Measurements from ENCODE around the gene E4F1.
A peak's percentile ranks its signal among the peaks of the same experiment; 100 is the strongest.
"Not testable (repeated sequence)": the region's sequence is repeated elsewhere in the genome, so short reads cannot be mapped to it uniquely, and the experiment has no call there.

E4F1 gene

DNA sequence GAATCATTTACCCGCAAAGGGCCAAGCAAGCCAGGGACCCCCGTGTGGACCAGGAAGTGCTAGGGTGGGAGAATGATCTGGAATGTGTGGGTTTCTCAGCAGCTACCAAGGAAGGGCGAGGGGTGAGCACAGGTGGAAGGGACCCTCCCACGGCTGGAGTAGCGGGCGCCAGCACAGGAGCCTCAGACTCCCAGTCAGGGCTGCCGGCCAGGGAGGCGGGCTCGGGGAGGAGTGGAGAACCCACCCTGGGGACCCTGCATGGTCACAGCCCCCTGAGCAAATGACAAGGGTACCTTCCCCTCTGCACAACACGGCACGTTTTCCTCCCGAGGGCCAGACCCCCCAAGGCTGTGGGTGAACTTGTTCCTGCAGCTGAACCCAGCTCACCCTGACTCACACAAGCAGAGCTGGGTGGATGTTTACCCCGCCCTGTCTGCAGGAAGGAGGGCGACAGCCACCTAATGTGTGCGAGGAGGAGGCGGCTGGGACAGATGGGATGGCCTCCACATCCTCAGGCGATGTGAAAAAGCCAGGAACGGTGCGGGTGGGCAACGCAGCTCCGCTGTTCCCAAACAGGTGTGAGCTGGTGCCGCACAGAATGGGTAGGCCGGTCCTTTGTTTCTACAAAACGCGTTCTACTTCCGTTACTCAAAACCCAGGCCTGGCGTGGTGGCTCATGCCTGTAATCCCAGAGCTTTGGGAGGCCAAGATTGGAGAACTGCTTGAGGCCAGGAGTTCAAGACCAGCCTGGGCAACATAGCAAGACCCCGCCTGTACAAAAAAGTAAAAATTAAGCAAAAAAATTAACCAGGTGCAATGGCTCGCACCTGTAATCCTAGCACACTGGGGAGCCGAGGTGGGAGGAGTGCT, 21.8 kb downstream of the E4F1 start:
- no peak for DNase-seq (ENCODE audit: low spot score)

DNA sequence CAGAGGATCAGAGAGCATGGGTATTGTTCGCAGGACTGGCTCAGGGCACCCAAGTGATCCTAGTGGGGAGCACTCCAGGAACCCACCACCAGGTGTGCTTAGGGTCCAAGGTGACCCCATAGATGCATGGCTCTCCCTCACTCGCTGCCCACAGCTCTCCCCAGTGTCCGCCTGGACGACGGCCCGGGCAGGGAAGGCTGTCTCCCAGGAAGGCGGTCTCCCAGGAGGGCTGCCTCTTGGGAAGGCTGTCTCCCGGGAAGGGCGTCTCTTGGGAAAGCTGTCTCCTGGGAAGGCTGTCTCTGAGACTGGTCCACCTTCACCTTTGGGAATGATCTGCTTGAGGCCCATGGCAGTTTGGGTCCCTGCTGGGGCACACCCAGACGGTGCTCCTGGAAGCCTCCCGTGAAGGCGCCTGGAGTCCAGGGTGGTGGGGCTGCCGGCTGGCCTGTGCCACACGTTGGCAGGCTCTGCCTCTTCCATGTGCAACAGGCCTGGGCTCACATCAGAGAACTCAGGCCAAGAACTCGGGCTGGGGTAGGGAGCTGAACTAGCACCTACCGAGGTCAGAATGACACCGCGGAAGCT, 23.0 kb downstream of the E4F1 start:
- no peak for DNase-seq (ENCODE audit: low spot score)

DNA sequence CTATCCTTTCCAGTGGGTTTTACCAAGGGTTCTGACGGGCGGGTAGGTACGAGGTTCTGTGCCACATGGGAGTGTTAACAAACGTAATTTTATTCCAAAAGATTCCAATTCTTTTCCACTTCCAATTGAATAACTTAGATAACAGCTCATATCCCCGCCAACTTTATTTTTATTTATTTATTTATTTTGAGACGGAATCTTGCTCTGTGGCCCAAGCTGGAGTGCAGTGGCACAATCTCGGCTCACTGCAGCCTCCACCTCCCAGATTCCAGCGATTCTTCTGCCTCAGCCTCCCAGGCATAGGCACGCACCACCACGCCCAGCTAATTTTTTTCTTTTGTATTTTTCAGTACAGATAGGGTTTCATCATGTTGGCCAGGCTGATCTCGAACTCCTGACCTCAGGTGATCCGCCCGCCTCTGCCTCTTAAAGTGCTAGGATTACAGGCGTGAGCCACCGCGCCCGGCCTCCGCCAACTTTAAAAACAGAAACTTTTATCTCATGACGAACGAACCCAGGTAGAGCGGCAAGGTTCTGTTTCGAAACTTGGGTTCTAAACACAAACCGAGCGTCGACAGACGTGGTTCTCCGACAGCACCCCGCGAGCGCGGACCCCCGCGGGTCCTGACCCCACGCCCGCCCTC, 27.4 kb downstream of the E4F1 start:
- no peak for DNase-seq (ENCODE audit: low spot score)

DNA sequence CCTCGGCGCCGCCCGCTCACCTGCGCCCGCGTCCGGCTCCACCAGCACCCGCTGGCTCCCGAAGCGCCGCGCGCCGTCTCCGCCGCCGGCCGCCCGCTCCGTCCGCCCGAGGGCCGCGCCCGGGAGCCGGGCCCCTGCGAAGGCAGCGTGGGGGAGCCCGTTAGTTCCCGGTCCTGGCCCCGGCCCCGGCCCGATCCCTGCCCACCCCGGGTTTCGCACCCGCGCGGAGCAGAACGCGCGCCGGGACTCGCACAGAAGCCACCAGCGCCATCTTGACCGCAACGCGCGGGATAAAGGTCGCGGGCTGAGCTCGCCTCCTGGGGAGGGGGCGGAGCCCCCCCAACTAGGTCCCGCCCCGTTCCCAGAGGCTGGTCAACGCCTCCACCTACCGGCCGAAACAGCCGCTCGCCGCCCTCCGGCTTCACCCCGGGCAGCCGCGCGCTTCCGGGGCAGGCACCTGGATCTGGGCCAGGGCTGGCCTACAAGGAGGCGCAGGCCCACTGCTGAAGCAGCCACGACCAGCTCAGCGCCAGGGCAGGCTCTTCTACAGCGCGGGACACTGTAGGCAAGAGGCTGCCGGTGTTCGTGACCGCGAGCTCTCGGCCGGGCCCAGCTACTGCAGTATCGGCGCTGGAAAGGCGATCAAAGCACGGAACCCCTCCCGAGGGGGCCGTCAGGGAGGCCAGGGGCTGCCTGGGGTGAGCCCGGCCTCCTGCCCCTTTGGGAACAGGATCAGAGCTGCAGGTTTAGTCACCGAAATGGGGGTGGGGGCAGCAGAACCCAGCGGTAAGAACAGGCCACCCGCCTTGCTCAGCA, 28.1 kb downstream of the E4F1 start, which contains the start of gene ECI1:
Gene ECI1 (minus strand): TSS at position 292 of the 816 bp plus-strand sequence. CDS start 21 bp downstream, at position 271.
- peak; percentile 99 for DNase-seq (ENCODE audit: low spot score)

DNA sequence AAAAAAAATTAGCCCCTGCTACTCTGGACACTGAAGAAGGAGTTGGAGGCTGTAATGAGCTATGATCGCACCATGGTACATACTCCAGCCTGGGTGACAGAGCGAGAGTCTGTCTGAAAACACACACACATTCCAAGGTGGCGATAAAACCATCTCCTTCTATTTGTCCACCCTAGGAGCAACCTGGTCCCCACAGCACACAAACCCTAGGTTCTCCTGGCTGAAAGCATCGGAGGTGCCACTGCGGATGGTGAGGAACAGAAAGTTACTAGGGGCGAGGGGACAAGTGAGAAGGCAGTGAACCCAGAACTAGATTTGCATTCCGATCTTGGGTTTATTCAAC, 29.4 kb downstream of the E4F1 start:
- DNase-seq (ENCODE audit: low spot score) = no peak

DNA sequence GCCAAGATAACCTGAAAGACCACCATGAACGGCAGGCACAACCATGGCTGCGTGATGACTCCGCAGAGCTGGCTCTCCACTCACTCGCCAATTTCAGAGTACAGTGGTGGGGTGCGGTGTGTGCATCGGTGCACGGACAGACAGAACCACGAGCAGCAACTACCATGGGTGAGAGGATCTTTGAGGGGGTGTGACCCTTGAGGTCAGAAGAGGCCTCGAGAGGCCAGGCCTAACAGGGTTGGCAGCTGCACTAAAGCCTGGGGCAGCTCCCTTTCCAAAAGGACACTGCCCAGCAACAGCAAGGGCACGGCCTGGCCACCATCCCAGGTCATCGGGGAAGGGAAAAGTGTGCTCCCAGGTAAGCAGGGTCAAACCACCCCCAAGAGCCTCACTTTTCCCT, 29.9 kb downstream of the E4F1 start:
- DNase-seq (ENCODE audit: low spot score) = no peak

DNA sequence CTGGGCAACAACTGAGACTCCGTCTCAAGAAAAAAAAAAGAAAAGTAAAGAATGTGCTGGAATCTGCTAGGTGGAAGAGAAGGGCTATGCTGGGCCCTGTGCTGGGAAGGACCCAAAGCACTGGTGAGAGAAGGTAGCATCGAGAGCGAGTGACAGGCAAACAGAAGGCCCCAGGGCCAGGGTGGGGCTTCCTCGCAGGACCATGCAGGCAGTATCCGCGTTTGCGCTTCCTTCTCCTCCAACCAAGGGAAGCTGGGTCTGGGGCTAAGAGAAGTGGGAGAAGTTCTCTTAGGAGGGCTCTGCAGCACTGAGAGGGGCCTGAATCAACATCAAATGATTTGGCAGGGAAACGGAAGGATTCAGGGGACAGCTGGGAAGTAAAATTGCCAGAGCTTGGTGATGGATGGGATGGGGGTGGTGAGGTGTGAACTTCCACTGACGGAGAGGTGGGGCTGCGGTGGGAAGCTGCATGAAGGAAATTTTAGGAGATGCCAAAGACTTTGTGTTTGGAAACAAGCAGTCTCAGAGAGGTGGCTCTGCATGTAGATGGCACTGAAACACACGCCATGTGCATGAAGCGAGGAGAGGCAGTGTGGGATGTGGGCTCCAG, 33.2 kb downstream of the E4F1 start:
- no peak for DNase-seq (ENCODE audit: low spot score)

DNA sequence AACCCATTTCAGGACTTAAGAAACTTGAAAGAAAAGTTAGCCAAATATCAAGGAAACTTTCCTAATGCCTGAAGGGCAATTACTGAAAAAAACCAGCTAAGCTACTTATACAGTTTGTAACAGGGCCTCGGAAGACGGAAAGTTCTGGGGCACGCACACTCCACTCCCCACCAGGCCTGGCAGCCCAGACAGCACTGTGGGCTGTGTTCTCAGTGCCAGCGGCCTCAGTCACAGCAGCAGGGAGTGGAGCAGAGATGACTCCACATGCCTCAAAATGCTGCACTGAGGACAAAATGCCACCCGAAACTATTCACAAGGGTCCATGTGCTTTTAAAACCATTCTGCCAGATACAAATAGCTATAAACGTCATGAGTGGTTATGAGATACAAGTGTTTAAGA, 34.3 kb downstream of the E4F1 start:
- DNase-seq (ENCODE audit: low spot score) = no peak

DNA sequence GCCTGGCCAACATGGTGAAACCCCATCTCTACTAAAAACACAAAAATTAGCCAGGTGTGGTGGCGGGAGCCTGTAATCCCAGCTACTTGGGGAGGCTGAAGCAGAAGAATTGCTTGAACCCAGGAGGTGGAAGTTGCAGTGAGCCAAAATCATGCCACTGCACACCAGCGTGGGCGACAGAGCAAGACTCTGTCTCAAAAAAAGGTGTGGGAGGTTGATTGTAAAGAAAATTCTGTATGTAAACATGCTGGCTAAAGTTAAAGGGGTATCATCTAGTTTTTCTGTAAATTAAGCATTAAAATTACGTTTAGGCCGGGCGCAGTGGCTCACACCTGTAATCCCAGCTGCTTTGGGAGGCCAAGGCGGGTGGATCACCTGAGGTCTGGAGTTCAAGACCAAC, 35.1 kb downstream of the E4F1 start:
- DNase-seq (ENCODE audit: low spot score) = not testable (repeated sequence)

DNA sequence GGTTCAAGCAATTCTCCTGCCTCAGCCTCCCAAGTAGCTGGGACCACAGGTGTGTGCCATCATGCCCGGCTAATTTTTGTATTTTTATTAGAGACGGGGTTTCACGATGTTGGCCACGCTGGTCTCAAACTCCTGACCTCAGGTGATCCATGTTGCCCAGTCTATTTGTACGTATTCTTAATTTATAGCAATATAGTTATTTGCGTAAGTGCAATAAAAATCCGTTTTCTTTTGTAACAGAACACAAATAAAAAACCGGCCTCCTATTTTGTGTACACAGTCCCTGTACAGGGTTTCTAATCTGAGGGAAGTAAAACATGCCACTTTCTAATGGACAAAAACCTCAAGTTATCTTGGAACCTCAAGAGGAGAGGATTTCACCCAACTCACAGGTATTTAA, 36.9 kb downstream of the E4F1 start:
- no peak for DNase-seq (ENCODE audit: low spot score)

DNA sequence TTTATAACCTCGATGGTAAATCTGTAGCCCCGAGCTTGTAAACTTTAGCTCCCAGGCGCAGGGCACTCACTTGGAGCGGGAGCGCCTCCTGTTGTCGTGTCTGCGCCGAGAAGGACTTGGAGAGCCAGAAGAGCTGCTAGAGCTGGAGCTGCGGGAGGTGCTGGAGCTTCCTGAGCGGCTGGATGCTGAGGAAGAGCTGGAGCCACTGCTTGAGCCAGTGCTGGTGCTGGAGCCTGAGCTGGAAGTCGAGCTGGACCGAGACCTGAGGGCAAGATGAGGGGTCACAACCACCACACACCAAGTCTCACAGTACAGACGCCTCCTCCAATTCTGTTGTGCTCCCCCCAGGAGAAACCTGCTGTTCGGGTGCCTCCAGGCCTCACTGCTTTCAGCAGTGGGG, 39.6 kb downstream of the E4F1 start:
- not testable (repeated sequence) for DNase-seq (ENCODE audit: low spot score)

DNA sequence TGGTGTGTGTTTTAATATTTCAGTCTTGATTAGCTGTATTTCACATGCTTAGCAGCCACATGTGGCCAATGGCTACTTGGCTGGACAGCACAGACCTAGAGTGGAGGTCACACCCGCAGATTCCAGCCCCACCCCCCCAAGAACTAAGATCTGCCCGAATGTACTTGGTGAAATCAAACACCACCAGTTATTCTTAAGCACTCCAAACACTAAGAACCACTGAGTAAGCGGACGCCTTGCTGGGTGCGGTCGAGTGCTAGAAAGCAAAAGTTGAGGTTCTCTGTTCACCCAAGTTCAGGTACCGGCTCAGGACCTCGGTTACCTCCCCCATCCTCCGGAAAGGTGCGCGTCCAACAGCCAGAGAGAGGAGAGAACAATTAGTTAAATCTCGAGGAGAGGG, 43.5 kb downstream of the E4F1 start:
- DNase-seq (ENCODE audit: low spot score) = peak; percentile 30

DNA sequence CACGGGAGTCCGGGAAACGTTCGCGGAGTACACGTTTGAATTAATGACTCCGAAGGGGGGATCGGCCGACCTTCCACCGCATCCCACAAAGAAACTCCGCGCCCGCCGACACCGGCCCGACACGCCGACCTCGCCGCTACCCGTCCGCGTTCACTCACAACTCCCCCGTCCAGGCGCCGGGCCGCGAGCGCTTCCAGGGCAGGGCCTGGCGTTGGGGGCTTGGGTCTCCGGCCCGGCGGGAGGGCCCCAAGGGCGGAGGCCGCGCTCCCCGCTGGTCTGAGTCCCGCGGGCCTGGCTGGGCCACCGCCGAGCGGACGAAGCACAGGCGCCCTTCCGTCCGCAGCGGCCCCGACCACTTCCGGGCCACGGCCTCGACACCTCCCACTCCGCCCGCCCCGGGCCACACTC, 44.1 kb downstream of the E4F1 start:
- not testable (repeated sequence) for DNase-seq (ENCODE audit: low spot score)

DNA sequence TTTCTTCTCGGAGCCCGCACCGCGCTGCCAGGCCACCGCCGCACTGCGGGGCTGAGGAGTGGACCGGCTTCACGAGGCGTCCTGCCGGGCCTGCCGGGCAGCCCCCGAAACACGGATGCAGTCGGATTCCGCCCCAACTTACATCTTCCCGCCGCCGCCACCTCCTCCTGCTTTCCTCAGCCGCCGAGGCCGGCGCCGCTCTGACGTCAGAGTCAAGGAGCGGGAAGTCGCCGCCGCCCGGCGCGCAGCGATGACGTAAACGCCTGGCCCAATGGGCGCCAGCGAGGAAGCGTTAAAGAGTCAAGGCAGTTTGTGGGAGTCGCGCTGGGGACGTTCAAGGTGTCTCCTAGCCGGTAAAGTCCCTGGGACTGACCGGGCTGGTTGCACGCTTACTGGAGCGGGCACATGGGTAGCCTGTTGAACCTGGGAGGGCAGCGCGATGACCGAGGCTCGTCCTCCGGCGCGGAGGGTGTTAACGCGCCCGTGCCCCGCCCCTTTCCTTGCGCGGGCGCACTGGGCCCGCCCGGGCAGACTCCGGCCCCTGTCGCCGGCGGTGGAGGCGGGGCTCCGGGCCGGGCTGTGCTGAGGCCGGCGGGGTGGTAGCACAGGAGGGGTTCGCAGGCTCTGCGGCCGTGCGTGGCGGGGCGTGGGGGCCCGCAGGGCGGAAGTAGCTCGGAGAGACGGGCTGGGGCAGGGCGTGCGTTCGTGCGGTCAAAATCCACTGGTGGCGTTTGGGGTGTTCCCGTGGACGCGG, 44.7 kb downstream of the E4F1 start, which contains the start of gene RNPS1:
Gene RNPS1 (minus strand): TSS at position 214 of the 754 bp plus-strand sequence. CDS start 3,483 bp downstream, outside the sequence.
- DNase-seq (ENCODE audit: low spot score) = peak; percentile 95

DNA sequence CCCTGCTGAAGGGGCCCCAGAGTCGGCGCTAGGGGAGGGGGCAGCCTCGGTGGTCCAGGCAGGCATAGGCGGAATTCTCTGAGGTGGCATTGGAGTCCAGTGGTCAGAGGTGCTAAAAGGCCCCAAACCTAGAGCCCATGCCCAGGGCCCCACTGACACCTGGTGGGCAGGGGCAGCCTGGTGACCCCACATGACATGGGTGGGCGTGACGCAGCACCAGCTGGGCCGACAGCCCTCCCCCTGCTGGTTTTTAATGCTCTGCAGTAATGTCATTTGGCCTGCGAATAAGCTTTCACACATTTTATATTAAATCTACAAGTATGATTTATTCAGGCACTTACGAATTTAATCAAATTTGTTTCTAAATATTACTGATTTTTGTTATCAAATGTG, 46.7 kb downstream of the E4F1 start:
- no peak for DNase-seq (ENCODE audit: low spot score)

DNA sequence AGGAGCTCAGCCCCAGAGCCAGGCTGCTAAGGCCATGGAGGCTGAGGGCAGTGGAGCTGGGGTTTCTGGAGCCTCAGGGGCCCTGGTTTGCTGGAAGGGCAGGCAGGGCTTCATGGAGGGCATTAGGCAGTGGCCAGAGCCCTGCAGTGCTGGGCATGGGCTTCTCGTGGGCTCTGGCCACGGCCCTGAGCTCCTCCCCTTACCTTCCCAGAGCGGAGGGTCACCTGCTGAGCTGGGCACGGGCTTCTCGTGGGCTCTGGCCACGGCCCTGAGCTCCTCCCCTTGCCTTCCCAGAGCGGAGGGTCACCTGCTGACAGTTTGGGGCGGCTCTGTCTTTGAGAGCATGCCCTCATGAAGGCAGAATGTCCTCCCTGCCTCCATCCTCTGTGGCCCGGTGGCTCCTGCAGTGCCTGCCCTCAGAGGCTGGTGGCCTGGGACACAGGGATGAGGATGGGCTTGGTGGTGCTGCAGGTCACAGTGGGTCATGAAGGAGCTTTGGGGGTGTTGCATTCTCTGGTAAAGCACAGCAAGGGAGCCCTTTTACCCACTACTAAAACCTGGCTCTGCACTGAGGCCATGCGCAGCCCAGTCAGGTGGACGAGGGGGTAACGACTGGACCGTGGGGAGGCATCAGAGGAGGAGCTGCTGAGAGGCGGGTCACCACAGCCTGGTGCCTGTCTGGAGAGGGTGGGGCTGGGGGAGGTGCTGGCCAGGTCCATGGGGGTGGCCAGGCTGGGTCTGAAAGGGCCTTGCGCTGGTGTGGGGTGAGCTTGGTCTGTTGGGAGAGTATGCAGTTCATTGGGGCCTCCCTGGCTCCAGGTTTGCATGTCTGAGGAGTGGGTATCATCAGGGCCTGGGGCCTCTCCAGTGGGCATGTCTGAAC, 47.4 kb downstream of the E4F1 start:
- no peak for DNase-seq (ENCODE audit: low spot score)

DNA sequence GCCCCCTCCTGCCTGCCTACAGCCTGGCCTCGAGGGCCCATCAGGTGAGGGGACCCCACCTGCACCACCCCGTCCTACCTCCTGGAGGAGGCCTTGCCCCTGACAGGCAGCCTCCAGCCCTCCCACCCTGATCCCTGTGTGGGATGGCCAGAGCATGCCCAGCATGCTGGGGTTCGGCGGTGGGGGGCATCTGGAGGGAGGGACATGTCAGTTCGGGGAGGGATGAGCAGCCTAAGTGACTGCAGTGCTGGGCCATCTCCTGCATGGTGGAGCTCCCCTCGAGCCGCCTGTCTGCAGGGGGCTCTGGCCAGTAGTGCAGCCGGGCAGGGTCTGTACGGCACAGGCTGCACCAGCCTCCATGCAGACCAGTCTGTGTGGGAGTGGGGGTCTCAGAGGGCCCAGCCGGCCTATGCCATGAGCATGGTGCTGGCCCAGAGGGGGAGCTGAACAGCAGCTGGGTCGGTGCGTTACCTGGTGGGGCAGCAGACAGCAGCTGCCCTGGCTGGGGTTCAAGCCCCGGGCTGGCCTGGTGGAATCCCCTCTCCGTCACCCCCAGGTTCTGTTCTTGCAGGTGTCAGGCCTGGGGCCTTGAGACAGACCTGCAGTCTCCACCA, 48.6 kb downstream of the E4F1 start:
- DNase-seq (ENCODE audit: low spot score) = no peak

DNA sequence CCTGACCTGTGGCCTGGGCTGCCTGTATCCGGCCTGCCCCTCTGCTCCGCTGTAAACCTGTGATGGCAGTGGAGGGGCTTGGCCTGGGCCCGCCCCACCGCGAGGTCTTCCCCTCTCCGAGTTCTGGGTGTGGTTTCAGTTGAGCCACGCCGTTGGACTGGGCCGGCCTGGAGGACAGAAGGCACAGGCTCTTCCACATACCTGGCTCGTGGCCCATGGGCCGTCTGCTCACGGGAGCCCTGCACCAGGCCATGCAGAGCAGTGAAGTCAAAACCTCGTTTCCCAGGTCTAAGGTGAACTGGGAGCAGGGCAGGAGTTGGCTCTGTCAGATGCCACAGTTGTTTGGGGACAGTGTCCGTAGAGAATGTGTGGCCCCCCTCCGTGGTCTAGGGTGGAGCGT, 50.1 kb downstream of the E4F1 start:
- no peak for DNase-seq (ENCODE audit: low spot score)

DNA sequence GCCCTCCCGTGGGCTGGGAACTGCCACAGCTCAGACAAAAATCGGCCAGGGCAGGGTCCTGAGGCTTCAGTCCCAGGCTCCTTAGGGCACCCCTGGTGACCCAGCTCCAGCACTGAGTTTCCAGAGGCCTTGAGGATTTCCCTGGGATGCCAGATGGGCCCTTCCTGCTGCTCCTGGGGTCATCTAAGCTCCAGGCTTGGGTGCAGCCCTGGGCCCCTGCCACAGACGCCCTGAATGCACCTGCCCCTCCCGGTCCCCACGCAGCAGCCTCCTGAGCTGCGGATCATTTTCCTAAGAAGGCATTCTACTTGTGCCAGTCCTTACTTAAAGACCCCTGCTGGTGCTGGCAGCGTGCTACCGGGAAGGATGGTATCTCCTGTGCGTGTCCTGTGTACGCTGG, 50.5 kb downstream of the E4F1 start:
- no peak for DNase-seq (ENCODE audit: low spot score)

Measured in COLO829 (cell line).